ENCODE results near the gene GATA2. TPM values are rescaled to one million over a fixed set of nuclear protein-coding genes. Genes with fewer than 3 reads are reported as not detected.

GATA2 gene
- polyA plus RNA-seq, 1 experiment = 4.8 TPM

DNA sequence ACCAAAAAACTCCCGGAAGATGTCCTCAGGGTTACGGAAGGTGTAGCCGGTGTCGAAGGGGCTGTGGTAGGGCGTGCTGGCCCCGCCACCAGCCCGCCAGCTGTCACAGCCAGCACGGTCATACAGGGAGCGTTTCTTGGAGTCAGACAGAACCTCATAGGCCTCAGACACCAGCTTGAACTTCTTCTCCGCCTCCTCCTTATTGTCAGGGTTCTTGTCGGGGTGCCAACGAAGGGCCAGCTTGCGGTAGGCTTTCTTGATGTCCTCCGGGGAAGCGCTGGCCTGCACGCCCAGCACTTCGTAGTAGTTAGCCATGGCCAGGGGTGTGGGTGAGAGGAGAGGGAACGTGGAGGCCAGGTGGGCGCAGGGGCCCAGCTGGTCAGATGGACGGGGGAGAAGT lies 30.1 kb downstream of the GATA2 start:
- no peak for DNase-seq (ENCODE audit: low read depth, low spot score)
- CTCF ChIA-PET = interaction anchor here (0.5 to 2.7 kb wide), 3 partner anchors 34 to 102 kb away, joined by 3 to 8 read pairs (median 3); no protein-coding TSS in a partner anchor
- Histone ChIP-seq H3K4me3 (ENCODE audit: low read depth, low read length) (no peak overlapping the region), H3K27me3 (ENCODE audit: control insufficient read depth, insufficient read depth, low read length) (peaks cover 46% of the 10 kb centered on the region), H3K9me3 (ENCODE audit: control insufficient read depth, insufficient read depth, low read length) (no peaks in the 10 kb centered on the region; the same call in 1 of the 2 replicates), H3K27ac (ENCODE audit: low read depth, low read length) (no peak overlapping the region)
- TF ChIP-seq, protein P1, sequence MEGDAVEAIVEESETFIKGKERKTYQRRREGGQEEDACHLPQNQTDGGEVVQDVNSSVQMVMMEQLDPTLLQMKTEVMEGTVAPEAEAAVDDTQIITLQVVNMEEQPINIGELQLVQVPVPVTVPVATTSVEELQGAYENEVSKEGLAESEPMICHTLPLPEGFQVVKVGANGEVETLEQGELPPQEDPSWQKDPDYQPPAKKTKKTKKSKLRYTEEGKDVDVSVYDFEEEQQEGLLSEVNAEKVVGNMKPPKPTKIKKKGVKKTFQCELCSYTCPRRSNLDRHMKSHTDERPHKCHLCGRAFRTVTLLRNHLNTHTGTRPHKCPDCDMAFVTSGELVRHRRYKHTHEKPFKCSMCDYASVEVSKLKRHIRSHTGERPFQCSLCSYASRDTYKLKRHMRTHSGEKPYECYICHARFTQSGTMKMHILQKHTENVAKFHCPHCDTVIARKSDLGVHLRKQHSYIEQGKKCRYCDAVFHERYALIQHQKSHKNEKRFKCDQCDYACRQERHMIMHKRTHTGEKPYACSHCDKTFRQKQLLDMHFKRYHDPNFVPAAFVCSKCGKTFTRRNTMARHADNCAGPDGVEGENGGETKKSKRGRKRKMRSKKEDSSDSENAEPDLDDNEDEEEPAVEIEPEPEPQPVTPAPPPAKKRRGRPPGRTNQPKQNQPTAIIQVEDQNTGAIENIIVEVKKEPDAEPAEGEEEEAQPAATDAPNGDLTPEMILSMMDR (IDR thresholded peaks at IDR 0.05; ENCODE audit: low read depth, low read length) = no peak
- POLR2A ChIA-PET = no interaction called here

DNA sequence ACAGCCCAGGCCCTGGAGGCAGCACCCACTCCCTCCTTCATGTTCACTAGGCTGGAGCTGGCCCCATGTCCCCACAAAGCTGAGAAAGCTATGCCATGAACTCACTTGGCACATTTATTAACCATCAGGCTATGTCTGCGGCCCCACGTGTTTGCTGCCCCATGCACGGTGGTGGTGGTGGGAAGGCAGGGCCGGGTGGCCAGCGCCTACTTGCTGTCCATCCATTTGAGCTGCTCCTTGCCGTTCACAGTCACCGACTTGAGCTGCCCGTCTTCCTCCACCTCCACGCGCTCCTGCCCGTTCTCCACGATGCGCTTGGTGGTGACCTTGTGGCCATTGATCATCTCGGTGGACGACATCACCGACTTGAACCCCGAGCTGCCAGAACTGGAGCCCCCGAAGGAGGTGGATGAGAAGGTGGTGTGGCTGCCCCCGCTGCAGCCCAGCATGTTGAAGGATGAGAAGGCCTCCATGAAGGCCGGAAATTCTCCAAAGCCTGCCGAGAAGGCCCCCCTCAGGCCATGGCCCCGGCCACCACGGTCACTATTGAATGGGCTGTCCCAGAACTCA lies 30.6 kb downstream of the GATA2 start:
- DNase-seq (ENCODE audit: low read depth, low spot score) = no peak
- no peak overlapping the region for H3K4me3 ChIP-seq (ENCODE audit: low read depth, low read length)
- ChIA-PET CTCF (interaction anchor here (0.6 to 2.7 kb wide), 3 partner anchors 35 to 37 kb away, joined by 3 to 8 read pairs (median 3); no protein-coding TSS in a partner anchor), POLR2A (no interaction called here)
- no peaks in the 10 kb centered on the region; the same call in 1 of the 2 replicates for H3K9me3 ChIP-seq (ENCODE audit: control insufficient read depth, insufficient read depth, low read length)
- TF ChIP-seq, protein P1 (IDR thresholded peaks at IDR 0.05; ENCODE audit: low read depth, low read length) = no peak
- H3K27ac ChIP-seq (ENCODE audit: low read depth, low read length) = no peak overlapping the region
- peaks cover 49% of the 10 kb centered on the region for H3K27me3 ChIP-seq (ENCODE audit: control insufficient read depth, insufficient read depth, low read length)

DNA sequence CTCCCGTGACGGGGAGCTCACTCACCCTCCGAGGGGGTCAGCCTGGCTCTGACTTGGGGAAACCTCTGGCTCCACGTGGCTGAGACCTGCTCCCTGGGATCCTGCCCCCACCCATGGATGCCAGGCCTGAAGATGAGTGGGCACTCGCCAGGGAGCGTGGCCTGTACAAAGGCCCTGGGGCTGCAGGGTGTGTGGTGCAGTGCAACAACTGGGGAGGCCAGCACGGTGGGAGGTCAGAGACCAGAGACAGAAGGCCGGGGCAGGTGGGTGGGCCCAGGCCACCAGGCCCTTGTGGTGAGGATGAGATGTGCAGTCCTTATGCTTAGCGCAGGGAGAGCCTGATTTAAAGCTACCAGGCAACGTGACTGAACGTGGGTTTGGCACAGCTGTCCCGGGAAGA lies 31.3 kb downstream of the GATA2 start:
- ChIA-PET CTCF (interaction anchor here (1.0 kb wide), 1 partner anchor 36 kb away, joined by 3 read pairs; no protein-coding TSS in a partner anchor), POLR2A (no interaction called here)
- Histone ChIP-seq H3K4me3 (ENCODE audit: low read depth, low read length) (no peak overlapping the region), H3K9me3 (ENCODE audit: control insufficient read depth, insufficient read depth, low read length) (no peaks in the 10 kb centered on the region; the same call in 1 of the 2 replicates), H3K27me3 (ENCODE audit: control insufficient read depth, insufficient read depth, low read length) (peaks cover 49% of the 10 kb centered on the region), H3K27ac (ENCODE audit: low read depth, low read length) (no peak overlapping the region)
- no peak for DNase-seq (ENCODE audit: low read depth, low spot score)
- TF ChIP-seq, protein P1 (IDR thresholded peaks at IDR 0.05; ENCODE audit: low read depth, low read length) = no peak

DNA sequence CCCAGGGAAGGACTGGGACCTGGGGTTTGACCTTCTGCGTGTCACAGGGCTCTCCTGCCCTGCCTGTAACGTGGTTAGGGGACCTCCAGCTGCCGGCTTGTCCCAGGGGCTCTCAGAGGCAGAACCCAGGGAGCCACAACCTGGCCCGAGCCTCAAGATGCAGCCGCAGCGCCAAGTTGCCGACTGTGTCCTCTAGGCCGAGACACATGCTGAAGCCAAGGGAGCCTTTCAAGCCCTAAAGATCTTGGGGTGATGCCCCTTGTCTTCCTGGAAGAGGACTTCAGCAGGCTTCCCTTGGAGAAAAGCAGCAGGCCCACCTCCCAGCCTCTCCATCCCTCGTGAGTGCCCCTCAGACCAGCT lies 33.6 kb downstream of the GATA2 start:
- CTCF ChIA-PET = interaction anchor here (0.6 kb wide), 1 partner anchor 136 kb away, joined by 3 read pairs; no protein-coding TSS in a partner anchor
- no peak overlapping the region for H3K27ac ChIP-seq (ENCODE audit: low read depth, low read length)
- POLR2A ChIA-PET = interaction anchor here (1.7 kb wide), 1 partner anchor 23 kb away, joined by 6 read pairs; no protein-coding TSS in a partner anchor

More for the DNA sequence above, 33.6 kb downstream of the GATA2 start:
- no peaks in the 10 kb centered on the region; the same call in 1 of the 2 replicates for H3K9me3 ChIP-seq (ENCODE audit: control insufficient read depth, insufficient read depth, low read length)
- TF ChIP-seq, protein P1 (IDR thresholded peaks at IDR 0.05; ENCODE audit: low read depth, low read length) = no peak
- peaks cover 54% of the 10 kb centered on the region for H3K27me3 ChIP-seq (ENCODE audit: control insufficient read depth, insufficient read depth, low read length)
- H3K4me3 ChIP-seq (ENCODE audit: low read depth, low read length) = no peak overlapping the region
- no peak for DNase-seq (ENCODE audit: low read depth, low spot score)
